Heart left ventricle (tissue), 13 donors: ENCODE results near the gene TMEM269.

Experiments
- POLR2A ChIP-seq, 2 donors: fragments of 450-650 bp; IDR thresholded peaks; one replicate each; pipeline ENCODE4 v1.6.1; 2017; ENCODE audit warnings: antibody characterized with exemption in 2 of 2, mild to moderate bottlenecking in 2 of 2, moderate library complexity in 2 of 2
- TF ChIP-seq, protein P1 (sequence below), 12 donors: fragments of 200-600 bp; sonication (generic) in 4 of 12; IDR thresholded peaks; one replicate each; pipeline versions ENCODE4 v1.5.0 to v1.8.0; 2018 to 2022; ENCODE audit warnings: antibody characterized with exemption in 12 of 12, mild to moderate bottlenecking in 5 of 12
- donor health status: ischemic (EF 13 %, LVEDD 7.1; RV severe dilation, severe dysfunction).
- donor health status: DM: no; HTN: yes; CAD: no.
- donor health status: DM: no; HTN: no; CAD: no.
- donor health status: ischemic (EF 25% LVEDD 6.9; RV normal size, moderate dysfunction).
- donor health status: ischemic (EF 25% LVEDD 5.7; RV mildly dilated, moderate dysfunction).
- donor health status: ischemic (EF 35%, LVEDD 5.7; RV mildly dilated, moderate dysfunction).
- donor health status: nonischemic (EF 11% LVEDD 7.7; RV severe dilation, severe dysfunction).
- donor health status: DM: yes; HTN: yes; CAD: no.
- donor health status: PGD.
- donor health status: ischemic (EF 29% LVEDD 5.4; RV normal size, mild dysfunction).
- donor health status: nonischemic (EF 23%, LVEDD 6.1; RV moderate dilation, normal function).

DNA sequence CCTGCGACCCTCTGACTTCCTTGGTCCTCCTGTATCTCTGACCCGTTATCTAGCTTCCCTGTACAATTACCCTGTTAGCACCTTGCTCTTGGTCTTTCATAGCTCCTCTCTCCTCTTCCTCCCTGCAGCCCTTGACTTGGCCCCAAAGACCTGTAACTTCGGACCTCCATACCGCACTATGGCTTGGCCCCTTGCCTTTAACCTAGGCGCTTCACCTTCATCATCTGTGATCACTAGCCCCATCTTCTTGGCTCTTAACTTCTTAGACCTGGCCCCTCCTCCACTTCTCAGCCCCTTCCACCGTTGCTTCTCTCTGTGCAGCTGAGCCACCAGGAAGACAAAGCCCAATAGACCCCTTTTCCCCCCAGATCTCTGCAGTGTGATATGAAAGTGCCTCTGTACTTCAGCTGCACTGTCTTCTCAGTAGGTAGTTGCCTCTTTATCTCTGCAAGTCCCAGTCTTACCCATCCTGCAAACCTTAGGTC lies 62.4 kb downstream of the TMEM269 start:
- TF ChIP-seq, protein P1, sequence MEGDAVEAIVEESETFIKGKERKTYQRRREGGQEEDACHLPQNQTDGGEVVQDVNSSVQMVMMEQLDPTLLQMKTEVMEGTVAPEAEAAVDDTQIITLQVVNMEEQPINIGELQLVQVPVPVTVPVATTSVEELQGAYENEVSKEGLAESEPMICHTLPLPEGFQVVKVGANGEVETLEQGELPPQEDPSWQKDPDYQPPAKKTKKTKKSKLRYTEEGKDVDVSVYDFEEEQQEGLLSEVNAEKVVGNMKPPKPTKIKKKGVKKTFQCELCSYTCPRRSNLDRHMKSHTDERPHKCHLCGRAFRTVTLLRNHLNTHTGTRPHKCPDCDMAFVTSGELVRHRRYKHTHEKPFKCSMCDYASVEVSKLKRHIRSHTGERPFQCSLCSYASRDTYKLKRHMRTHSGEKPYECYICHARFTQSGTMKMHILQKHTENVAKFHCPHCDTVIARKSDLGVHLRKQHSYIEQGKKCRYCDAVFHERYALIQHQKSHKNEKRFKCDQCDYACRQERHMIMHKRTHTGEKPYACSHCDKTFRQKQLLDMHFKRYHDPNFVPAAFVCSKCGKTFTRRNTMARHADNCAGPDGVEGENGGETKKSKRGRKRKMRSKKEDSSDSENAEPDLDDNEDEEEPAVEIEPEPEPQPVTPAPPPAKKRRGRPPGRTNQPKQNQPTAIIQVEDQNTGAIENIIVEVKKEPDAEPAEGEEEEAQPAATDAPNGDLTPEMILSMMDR (IDR thresholded peaks at IDR 0.05) = no peak
- no peak for TF ChIP-seq POLR2A (IDR thresholded peaks at IDR 0.05)
